ENCODE results near the gene LAS1L. TPM values are rescaled to one million over a fixed set of nuclear protein-coding genes. Genes with fewer than 3 reads are reported as not detected.
"Not testable (repeated sequence)": the region's sequence is repeated elsewhere in the genome, so short reads cannot be mapped to it uniquely, and the experiment has no call there.

The LAS1L gene
- total RNA-seq, 1 experiment from 2014 or later = 47.6 TPM

DNA sequence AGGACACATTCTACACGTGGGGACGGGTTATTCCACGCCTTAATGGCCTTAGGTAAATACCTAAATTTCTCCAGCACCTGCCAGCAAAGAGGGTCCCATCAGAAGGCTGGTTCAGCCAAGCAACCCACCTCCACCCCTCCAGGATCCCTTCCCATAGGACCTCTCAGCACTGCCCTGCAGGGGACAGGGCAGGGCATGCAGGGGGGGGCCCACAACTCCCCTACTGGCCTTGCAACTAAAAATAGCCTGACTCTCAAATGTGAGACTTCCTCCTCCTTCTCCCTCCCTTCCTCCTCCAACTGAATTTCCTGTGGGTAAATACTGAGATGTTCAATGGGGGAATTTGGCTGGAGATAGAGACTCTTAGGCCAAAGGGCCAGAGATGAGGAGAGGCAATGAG, 6.3 kb downstream of the LAS1L start:
- peaks cover 20% of the 10 kb centered on the region for H3K36me3 ChIP-seq
- DNase-seq = no peak
- no peaks in the 10 kb centered on the region for H3K27me3 ChIP-seq
- no peak overlapping the region for H3K4me3 ChIP-seq
- no peaks in the 10 kb centered on the region for H3K9me3 ChIP-seq

DNA sequence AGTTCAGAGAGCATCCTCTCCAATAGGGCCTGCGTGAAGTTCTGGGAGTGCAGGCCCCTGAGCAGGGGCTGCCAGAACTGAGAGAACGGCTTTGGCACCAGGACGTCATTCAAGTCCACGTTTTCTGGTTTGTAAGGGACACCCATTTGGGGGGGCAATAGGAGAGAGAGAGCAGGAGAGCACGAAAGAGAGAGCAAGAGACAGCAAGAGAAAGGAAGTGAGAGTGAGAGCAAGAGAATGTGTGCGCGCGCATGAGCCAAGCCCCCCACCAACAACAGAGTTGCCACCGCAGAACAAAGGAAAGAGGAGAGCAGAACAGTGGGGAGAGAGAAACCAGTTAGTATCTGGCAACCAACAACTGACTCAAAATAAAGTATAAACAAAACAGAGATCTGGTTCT, 10.4 kb downstream of the LAS1L start:
- Histone ChIP-seq H3K36me3 (peaks cover 13% of the 10 kb centered on the region), H3K27me3 (no peaks in the 10 kb centered on the region), H3K9me3 (no peaks in the 10 kb centered on the region), H3K4me3 (no peak overlapping the region)
- no peak for DNase-seq

DNA sequence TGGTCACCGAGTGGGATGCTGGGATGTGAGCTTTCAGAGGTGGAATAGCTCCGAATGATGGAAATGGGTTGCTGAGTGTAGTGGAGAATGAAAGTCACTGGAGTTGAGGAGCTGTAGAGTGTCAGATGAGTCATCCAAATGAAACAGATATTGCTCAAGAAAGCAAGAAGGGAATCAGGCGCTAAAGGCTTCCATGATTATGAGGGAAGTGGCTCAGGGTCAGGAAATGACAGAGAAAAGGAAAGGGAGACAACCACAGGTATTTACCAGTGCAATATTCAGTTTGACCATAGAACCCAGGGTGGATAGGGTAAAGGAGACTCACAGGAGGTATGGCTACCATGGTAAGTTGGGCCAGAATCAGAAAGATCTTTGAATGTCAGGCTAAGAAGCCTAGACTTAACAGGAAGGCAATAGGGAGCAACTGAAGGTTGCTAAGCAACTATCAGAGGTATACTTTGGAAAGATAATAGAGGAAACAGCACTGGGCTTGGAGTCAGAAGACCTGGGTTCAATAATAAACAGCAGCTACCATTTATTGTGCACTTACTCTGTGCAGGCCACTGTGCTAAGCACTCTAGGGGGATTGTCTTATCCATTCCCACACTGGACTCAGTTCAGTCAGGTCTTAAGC, 11.7 kb downstream of the LAS1L start:
- H3K9me3 ChIP-seq = no peaks in the 10 kb centered on the region
- no peak overlapping the region for H3K4me3 ChIP-seq
- peaks cover under 1% of the 10 kb centered on the region for H3K36me3 ChIP-seq
- H3K27me3 ChIP-seq = no peaks in the 10 kb centered on the region
- no peak for DNase-seq

DNA sequence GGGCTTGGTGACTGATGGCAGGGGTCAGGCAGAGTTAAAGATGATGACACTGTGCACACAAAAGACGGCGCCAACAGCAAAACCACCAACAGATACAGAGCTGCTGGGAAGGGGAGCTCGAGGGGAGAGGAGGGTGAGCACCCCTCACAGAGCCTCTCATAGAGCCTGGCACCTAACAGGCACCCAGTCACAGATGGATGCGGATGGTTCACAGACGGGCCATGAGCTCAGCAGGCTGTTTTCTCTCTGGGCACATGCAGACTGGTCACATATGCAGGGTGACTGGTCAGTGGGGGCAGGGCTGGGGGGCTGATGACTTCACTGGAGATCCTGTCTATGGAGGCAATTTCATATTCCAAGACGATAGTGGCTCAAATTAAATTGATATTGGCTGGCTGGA, 15.1 kb downstream of the LAS1L start:
- DNase-seq, H3K9me3 ChIP-seq, H3K4me3 ChIP-seq, H3K27me3 ChIP-seq, H3K36me3 ChIP-seq: not testable (repeated sequence)

DNA sequence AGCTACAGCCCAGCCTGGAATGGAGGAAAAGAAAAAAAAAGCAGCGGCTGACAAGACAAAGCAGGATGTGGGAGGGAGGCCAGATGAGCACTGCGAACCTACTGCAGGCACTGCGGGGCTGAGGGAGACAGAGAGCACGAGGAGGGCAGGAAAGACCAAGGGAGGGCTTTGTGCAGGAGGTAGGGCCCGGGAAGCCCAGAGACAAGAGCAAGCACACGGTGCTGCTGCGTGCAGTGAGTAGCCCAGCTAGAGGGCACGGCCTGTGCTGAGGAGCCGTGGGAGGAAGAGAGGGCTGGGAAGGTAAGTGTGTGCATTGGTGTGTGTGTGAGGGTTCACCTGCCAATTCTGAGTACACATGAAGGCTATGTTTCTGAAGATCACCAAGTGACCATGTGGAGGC, 15.6 kb downstream of the LAS1L start:
- H3K4me3 ChIP-seq, DNase-seq, H3K9me3 ChIP-seq, H3K27me3 ChIP-seq, H3K36me3 ChIP-seq: not testable (repeated sequence)

DNA sequence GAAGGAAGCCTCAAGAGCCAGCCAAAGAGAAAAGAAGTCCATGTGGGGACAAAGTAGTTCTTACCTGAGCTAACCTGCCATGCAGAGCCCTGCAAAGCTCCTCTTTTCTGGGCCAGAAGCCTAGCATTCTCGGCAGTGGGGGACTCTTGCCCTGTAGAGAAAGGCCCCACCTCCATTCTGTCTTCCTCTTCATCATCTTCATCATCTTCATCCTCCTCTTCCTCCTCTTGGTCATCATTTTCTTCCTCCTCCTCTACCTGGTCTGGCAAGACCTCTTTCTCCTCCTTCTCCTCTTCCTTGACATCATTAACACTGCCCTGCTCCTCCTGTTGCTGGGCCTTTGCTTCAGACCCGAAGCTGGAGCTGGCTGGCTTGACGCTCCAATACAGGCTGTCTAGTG, 16.7 kb downstream of the LAS1L start:
- Histone ChIP-seq H3K9me3 (no peaks in the 10 kb centered on the region), H3K36me3 (no peaks in the 10 kb centered on the region; the same call in none of the 2 replicates), H3K27me3 (no peaks in the 10 kb centered on the region), H3K4me3 (no peak overlapping the region)
- DNase-seq = no peak

DNA sequence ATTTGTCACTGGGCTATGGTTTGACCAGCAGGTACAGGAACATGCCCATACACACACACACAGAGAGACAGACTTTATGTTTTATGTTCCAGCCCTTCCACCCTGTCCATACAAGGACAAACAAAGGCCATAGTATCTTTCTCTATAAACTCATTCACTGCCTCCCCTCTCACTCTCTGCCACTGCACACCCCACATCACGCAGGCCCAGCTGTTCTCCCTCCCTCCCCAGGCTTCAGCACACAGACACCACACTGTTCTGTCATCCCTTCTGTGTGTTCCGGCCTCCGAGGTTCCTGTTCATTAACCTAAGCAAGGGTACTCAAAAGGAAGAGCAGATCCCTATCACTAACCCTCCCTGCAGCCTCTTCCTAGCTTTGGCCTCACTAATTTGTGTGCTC, 17.8 kb downstream of the LAS1L start:
- Histone ChIP-seq H3K27me3 (no peaks in the 10 kb centered on the region), H3K36me3 (no peaks in the 10 kb centered on the region; the same call in none of the 2 replicates), H3K4me3 (no peak overlapping the region), H3K9me3 (no peaks in the 10 kb centered on the region)
- DNase-seq = no peak

DNA sequence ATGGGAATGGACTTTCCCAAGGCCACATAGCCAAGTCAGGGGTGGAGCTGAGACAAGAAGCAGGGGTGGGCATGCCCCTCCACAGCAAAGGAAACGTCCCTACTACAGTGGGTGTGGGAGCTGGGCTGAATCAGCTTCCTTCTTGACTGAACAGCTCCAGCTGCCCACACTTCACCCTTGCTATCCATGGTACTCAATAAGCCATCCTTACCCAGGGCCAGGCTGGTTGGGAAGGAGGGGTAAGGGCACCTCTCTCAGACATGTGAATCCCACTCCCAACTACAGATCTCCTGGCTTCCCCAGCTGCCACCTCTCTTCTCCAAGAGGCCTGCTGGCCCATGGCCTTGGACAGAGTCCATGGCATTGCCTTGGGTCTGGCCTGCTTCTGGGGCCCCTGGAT, 21.0 kb downstream of the LAS1L start:
- no peak for DNase-seq

DNA sequence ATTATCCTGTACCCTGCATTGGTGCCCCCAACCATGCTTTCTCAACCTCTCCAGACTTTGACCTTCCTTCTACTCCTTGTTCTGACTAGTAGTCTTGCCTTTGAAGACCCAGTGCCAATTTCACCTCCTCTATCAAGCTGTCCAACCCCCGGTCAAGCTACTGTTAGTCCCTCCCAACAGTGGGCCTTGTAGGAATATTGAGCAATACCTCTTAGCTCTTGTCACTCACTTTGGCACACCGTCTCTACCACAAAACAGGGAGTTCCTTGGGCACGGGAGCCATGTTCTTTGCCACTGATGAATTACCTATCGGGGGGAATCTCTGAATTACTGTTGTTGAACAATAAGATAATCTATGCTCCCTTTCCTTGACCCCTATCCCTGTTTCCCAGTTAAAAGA, 25.2 kb downstream of the LAS1L start:
- Histone ChIP-seq H3K36me3 (no peaks in the 10 kb centered on the region), H3K9me3 (no peaks in the 10 kb centered on the region), H3K4me3 (no peak overlapping the region), H3K27me3 (no peaks in the 10 kb centered on the region)
- DNase-seq = no peak

More for the DNA sequence above, 21.0 kb downstream of the LAS1L start:
- Histone ChIP-seq H3K27me3 (no peaks in the 10 kb centered on the region), H3K4me3 (no peak overlapping the region), H3K9me3 (no peaks in the 10 kb centered on the region), H3K36me3 (no peaks in the 10 kb centered on the region)

DNA sequence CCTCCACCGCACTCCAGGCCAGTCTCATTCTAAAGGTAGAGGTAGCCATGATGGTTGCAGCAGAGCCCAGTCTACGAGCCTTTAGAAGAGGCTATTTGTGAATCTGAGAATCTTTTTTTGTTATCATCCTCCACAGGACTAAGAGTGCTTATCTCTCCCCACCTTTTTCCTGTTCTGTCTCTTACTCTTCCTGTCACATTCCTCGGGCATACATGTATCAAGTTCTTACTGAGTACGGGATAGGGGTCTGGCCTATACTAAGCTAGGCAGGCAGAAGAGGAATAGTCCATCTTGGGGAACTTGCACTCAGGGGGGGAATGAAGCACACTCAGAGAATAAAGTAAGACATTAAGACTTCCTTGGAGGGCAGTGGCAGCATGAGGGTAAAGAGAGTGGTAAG, 25.7 kb downstream of the LAS1L start:
- no peaks in the 10 kb centered on the region for H3K36me3 ChIP-seq
- no peak for DNase-seq

DNA sequence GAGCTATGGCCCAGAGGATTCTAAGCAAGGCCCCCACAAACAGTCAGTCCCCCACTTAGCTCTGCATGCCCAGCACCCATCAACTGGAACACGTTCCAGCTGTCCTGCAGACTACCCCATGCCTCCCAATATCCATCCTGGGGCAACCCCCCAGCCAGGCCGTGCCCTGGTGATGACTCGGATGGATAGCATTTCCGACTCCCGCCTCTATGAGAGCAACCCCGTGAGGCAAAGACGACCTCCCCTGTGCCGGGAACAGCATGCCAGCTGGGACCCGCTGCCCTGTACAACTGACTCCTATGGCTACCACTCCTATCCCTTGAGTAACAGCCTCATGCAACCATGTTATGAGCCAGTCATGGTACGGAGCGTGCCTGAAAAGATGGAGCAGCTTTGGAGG, 32.0 kb downstream of the LAS1L start:
- Histone ChIP-seq H3K4me3 (no peak overlapping the region), H3K27me3 (no peaks in the 10 kb centered on the region), H3K9me3 (no peaks in the 10 kb centered on the region), H3K36me3 (no peaks in the 10 kb centered on the region)
- DNase-seq = peak; percentile 13

More for the DNA sequence above, 25.7 kb downstream of the LAS1L start:
- Histone ChIP-seq H3K27me3 (no peaks in the 10 kb centered on the region), H3K9me3 (no peaks in the 10 kb centered on the region), H3K4me3 (no peak overlapping the region)

DNA sequence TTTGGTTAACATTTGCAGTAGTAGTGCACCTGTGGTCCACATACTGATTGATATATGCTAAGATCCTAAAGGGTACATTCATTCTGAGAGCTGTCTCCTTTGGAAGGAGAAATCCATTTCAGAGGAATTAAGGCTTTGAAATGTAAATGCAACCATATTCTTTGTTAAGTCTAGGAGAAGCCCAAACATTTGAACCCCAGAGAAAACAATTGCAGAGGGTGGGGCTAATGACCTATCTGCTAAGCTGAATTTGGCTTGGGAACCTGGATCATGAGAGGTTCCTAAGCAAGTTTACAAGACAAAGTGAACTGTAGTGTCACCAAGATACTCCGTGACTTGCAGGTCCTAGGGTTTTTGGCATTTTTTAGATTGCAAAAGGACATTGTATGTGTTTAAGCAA, 41.2 kb downstream of the LAS1L start:
- Histone ChIP-seq H3K9me3 (no peaks in the 10 kb centered on the region), H3K4me3 (no peak overlapping the region), H3K36me3 (no peaks in the 10 kb centered on the region), H3K27me3 (no peaks in the 10 kb centered on the region)
- no peak for DNase-seq

DNA sequence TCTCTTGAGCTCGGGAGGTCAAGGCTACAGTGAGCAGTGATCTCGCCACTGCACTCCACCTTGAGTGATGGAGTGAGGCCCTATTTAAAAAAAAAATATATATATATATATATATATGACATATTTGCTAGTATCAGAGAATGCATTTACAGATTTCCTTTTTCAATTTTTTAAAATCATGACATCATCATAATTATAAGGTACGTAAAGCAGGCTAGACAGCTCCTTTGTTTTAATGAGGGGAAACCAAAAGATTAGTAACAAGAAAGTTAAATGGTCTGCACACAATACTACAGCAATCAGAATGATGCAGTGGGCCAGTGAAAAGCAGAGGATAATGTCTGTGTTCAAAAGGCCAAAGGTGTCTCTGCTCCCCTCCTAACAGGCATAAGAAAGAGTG, 43.0 kb downstream of the LAS1L start:
- no peaks in the 10 kb centered on the region for H3K27me3 ChIP-seq
- H3K36me3 ChIP-seq = no peaks in the 10 kb centered on the region
- no peak for DNase-seq
- H3K9me3 ChIP-seq = no peaks in the 10 kb centered on the region
- H3K4me3 ChIP-seq = no peak overlapping the region

DNA sequence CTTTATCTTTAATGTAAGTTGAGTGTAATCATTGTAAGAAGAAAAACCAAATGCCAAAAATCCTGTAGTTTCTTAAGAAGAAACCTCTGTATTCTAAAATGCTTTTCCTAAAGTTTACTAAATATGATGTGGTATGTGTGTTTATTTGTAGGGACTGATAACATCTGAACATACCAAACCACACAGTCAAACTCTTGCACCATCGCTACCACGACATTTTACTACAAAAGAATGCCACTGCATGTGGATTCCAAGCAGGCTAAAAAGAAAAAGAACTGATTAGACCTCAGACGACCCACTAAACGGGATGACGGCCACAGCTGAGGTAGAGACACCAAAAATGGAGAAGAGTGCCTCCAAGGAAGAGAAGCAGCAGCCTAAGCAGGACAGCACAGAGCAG, 46.1 kb downstream of the LAS1L start:
- H3K36me3 ChIP-seq = no peaks in the 10 kb centered on the region
- no peaks in the 10 kb centered on the region for H3K9me3 ChIP-seq
- DNase-seq = no peak
- H3K4me3 ChIP-seq = no peak overlapping the region
- H3K27me3 ChIP-seq = no peaks in the 10 kb centered on the region

DNA sequence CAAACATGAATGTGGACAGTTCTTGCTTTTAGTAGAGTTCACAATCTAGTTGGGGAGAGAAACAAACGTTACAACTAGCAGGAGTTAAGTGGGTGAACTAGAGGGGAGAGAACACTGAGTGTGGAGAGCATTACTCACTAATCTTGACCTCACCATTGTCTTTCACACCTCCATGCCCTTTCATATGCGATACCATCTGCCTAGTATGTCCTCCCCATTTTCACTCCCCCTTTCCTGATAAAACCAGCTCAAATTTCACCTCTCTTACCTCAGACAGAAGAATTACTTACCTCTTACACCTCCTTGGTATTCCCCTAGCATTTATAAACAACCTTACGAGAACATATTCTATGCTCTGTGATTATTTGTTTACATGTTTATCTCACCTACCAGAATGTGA, 53.6 kb downstream of the LAS1L start:
- no peaks in the 10 kb centered on the region for H3K36me3 ChIP-seq
- no peak for DNase-seq
- H3K4me3 ChIP-seq = no peak overlapping the region
- no peaks in the 10 kb centered on the region for H3K27me3 ChIP-seq
- no peaks in the 10 kb centered on the region for H3K9me3 ChIP-seq

DNA sequence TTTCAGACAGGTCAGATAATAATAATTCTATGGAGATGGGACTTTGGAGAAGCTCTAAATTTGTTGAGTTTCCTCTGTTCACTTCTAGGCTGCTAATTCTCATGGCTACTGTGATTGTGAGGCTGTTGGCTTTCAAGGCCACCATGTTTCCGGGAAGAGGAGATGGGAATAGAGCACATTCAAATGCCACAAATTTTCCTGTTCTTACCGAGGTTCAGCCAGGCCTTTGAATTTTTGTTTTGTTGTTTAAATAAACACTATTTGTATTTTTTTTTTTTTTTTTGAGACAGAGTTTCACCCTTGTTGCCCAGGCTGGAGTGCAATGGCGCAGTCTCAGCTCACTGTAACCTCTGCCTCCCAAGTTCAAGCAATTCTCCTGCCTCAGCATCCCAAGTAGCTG, 55.5 kb downstream of the LAS1L start:
- not testable (repeated sequence) for H3K4me3 ChIP-seq, H3K36me3 ChIP-seq, H3K27me3 ChIP-seq, DNase-seq, H3K9me3 ChIP-seq

DNA sequence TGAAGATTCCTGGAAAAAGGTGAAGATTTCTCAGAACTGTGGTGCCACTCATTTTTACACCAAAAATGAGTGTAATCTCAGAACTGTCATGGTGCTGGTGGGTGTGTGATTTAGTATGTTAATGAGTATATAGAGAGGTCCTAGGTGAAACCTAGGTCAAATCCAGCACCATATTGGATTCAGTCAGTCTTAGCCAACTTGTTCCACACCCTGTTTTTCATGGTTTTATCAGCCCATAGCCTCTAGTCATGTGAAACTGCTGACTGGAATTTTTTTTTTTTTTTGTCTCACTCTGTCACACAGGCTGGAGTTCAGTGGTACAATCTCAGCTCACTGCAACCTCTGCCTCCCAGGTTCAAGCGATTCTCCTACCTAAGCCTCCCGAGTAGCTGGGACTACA, 58.0 kb downstream of the LAS1L start:
- Histone ChIP-seq H3K27me3 (no peaks in the 10 kb centered on the region), H3K4me3 (no peak overlapping the region), H3K36me3 (no peaks in the 10 kb centered on the region), H3K9me3 (no peaks in the 10 kb centered on the region)
- no peak for DNase-seq

DNA sequence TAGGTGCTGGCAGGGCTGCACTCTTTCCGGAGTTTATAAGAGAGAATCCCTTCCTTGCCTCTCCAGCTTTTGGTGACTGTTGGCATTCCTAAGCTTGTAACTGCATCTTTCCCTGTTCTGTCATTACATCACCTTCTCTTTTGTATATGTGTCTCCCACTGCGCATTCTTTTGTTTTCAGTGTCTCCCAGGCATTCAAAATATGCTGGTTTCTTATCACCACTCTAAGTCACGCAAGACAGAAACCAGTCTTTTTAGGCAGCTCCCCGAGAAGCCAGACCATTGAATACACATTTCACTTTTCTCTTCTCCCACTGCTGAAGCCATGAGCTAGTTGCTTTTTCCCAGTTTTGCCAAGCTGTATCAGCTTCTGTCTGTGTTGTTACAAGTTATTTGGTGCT, 71.0 kb downstream of the LAS1L start:
- no peaks in the 10 kb centered on the region for H3K36me3 ChIP-seq
- H3K9me3 ChIP-seq = no peaks in the 10 kb centered on the region
- H3K4me3 ChIP-seq = no peak overlapping the region
- DNase-seq = no peak
- H3K27me3 ChIP-seq = no peaks in the 10 kb centered on the region
